ENCODE data around the gene ZAP70.
"Not testable (repeated sequence)": the region's sequence is repeated elsewhere in the genome, so short reads cannot be mapped to it uniquely, and the experiment has no call there.

Gene ZAP70

GRCh38 chr2:97713296-97714083 lies at the start of gene ZAP70:
Gene ZAP70, plus strand, starts transcription at chr2:97713576. Its CDS starts 10,461 bp downstream, at chr2:97724037.
- no peak for DNase-seq

- no peak for DNase-seq
These were observed 49.8 kb upstream of the ZAP70 start for GRCh38 chr2:97663626-97663961.

- DNase-seq: peak; percentile 93
These were observed 49.3 kb upstream of the ZAP70 start, which contains the start of gene ACTR1B for GRCh38 chr2:97663962-97664635. Gene ACTR1B, minus strand, starts transcription at chr2:97664044. Its CDS starts 154 bp downstream, at chr2:97663890.

- peak; percentile 41 for DNase-seq
These were observed 48.8 kb upstream of the ZAP70 start for GRCh38 chr2:97664636-97664970.

- no peak for DNase-seq
These were observed 43.9 kb upstream of the ZAP70 start, which contains the start of gene C2orf92 for GRCh38 chr2:97669448-97669847. Gene C2orf92, plus strand, starts transcription at chr2:97669713. Its CDS starts 76 bp downstream, at chr2:97669789.

GRCh38 chr2:97670471-97670870 lies 42.9 kb upstream of the ZAP70 start:
- no peak for DNase-seq

GRCh38 chr2:97671526-97671925 lies 41.9 kb upstream of the ZAP70 start:
- DNase-seq: no peak

- DNase-seq: not testable (repeated sequence)
These were observed 40.7 kb upstream of the ZAP70 start for GRCh38 chr2:97672606-97673140.

GRCh38 chr2:97673182-97673914 lies 40.0 kb upstream of the ZAP70 start:
- DNase-seq: no peak

- no peak for DNase-seq
These were observed 39.5 kb upstream of the ZAP70 start for GRCh38 chr2:97673915-97674283.

- DNase-seq: no peak
These were observed 37.8 kb upstream of the ZAP70 start for GRCh38 chr2:97675430-97676113.

GRCh38 chr2:97676620-97677019 lies 36.8 kb upstream of the ZAP70 start:
- no peak for DNase-seq

GRCh38 chr2:97677480-97677879 lies 35.9 kb upstream of the ZAP70 start:
- DNase-seq: no peak

- DNase-seq: no peak
These were observed 35.1 kb upstream of the ZAP70 start for GRCh38 chr2:97678298-97678697.

GRCh38 chr2:97687235-97687634 lies 26.1 kb upstream of the ZAP70 start:
- DNase-seq: not testable (repeated sequence)

GRCh38 chr2:97688062-97688827 lies 25.1 kb upstream of the ZAP70 start:
- DNase-seq: no peak

- DNase-seq: no peak
These were observed 22.2 kb upstream of the ZAP70 start for GRCh38 chr2:97691166-97691565.

GRCh38 chr2:97693476-97693875 lies 19.9 kb upstream of the ZAP70 start:
- no peak for DNase-seq

- DNase-seq: no peak
These were observed 17.6 kb upstream of the ZAP70 start for GRCh38 chr2:97695744-97696143.

GRCh38 chr2:97697252-97698235 lies 15.8 kb upstream of the ZAP70 start:
- DNase-seq: peak; percentile 37

GRCh38 chr2:97698530-97698929 lies 14.8 kb upstream of the ZAP70 start:
- no peak for DNase-seq

Measured in NCI-H510A treated with DMSO at 0.1 percent for 48 hours (cell line).